GM12801 (cell line): Measurements from ENCODE around the gene LYVE1.

Experiments
- TF ChIP-seq, protein P1 (sequence below): IDR thresholded peaks from one replicate; pipeline ENCODE4 v1.5.1; 2011; ENCODE audit warnings: control low read depth; ENCODE audit not compliant: insufficient read length; ENCODE audit errors: extremely low read depth

The LYVE1 gene

DNA sequence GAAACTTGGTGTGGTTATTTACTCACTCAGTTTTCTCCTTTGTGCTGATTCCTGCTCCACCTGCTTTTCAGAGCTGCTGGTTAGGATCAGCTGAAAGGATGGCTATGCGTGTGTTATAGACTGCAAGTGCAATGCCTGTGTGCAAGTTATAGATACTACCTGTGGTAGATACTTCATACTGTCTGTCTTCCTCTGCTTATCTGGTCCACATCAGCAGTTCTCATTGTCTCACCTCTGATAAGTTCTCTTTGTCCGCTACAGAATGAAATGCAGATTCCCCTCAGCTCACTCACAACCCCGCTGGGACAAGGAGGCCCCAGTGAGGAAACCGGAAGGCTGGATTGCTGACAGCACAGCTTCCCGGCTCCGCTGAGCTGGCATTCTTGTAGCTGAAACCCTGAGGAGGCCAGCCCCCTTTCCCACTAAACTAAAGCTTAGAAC, 37.5 kb upstream of the LYVE1 start:
- TF ChIP-seq, protein P1, sequence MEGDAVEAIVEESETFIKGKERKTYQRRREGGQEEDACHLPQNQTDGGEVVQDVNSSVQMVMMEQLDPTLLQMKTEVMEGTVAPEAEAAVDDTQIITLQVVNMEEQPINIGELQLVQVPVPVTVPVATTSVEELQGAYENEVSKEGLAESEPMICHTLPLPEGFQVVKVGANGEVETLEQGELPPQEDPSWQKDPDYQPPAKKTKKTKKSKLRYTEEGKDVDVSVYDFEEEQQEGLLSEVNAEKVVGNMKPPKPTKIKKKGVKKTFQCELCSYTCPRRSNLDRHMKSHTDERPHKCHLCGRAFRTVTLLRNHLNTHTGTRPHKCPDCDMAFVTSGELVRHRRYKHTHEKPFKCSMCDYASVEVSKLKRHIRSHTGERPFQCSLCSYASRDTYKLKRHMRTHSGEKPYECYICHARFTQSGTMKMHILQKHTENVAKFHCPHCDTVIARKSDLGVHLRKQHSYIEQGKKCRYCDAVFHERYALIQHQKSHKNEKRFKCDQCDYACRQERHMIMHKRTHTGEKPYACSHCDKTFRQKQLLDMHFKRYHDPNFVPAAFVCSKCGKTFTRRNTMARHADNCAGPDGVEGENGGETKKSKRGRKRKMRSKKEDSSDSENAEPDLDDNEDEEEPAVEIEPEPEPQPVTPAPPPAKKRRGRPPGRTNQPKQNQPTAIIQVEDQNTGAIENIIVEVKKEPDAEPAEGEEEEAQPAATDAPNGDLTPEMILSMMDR: no peak

DNA sequence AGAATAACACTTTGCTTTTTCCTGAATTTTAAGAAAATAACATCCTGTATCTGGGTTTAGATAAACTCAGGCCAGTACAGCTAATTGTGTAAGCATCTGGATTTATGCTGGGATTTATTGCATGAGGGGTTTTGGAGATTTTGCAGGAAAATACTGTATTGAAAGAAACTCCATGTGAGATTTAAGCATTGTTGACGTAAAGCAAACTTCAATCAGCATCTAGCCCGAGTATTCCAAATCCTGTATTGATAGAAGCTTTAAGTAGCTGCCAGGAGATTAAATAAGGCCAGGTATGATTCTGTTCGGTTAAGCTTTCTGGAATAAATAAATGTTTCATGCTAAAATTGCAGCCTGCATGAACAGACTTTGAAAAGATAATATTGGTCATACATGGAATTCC, 36.3 kb upstream of the LYVE1 start:
- TF ChIP-seq, protein P1: no peak

DNA sequence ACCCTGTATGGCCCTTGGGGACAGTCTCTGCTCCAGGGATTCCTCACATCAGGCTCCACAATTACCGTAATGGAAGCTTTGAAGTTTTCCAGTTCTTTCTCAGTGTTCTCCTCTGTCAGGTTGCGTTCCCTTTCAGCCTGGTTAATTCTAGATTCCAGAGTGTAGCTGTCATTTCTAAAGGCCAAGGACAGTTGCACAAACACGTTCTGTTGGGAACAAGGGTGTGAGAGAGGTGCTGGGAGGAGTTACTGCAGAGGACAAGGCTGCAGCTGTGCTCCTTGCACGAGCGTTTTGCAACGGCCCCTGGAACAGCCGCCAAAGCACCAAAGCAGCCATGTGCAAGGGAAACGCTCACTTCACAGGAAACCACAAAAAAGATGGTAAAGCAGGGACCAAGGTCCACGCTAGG, 35.9 kb upstream of the LYVE1 start:
- TF ChIP-seq, protein P1: no peak

DNA sequence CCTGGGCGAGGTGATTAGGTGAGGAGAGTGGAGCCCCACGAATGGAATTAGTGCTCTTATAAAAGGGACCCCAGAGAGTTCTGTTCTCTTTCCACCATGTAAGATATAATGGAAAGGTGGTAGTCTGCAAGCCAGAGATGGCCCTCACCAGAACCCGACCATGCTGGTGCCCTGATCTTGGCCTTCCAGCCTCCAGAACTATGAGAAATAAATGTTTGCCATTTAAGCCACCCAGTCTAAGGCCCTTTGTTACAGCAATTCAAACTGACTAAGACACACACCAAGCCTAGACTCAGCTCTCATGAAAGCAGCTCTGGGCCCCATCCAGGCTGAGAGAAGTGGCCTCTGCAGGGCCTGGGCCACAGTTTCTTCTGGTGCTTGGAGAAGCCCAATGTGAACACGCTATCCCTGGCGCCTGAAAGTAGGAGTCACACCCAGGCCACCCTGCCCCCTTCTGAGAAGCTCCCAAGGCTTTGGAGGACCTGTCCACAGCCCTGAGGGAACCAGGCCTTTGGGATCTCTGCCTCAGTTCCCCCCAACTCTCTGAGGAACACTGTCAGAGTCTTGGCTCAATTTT, 35.3 kb upstream of the LYVE1 start:
- TF ChIP-seq, protein P1: no peak

DNA sequence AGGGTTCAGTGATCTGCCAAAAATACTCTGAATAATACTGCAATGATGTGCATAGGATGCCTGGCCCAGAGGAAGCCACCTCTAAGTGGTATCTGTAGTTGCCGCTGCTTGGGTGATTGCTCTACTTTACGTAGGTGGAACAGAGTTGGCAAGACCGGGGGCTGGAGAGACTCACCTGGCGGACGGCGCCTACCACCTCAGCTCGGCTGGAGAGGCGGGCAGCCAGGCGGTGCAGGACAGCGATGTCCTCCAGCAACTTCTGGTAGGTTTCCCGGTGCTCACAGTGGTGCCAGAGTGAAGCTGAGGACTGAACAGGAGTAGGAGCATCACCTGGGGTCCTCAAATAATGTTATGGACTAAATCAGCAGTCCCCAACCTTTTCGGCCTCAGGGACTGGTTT, 34.5 kb upstream of the LYVE1 start:
- TF ChIP-seq, protein P1: no peak

DNA sequence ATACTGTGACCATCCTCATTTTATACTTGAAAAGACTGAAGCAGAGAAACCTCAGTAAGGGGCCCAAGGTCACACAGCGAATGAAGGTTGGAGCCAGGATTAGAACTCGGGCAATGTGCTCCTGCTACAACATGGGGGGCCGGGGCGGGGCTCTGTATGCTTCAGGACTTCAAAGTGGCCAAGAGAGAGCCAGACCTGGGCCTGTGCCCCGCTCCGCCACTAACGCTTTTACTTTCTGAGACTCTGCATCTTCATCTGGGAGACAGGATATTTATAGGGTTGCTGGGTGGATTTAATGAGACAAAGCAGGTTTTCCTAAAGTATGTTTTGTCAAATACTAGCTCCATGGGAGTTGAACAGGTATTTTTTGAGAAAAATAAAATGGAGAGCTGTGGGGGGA, 33.9 kb upstream of the LYVE1 start:
- TF ChIP-seq, protein P1: no peak

DNA sequence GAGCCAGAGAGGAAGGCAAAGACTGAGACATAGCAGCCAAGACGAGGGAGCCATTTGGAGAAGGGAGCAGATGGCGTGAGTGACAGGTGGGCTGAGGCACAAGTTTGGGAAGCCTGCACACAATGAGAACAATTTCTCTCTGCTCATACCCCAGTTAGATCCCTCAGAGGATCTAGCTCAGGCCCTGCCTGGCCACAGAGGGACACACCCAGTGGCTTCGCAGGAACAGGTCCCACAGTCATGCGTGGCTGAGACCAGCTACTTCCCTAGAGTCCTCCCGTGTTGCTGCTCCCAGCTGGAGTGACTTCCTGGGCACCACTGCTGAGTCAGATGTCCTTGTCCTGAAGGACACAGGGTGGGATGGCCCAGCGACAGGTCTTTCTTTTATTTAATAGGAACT, 33.4 kb upstream of the LYVE1 start:
- TF ChIP-seq, protein P1: no peak
